Glutamatergic neuron (in vitro differentiated cells): ENCODE measurements around the gene SRPK2. TPM values are rescaled to one million over a fixed set of nuclear protein-coding genes. Genes with fewer than 3 reads are reported as not detected.

Experiments
- DNase-seq: peaks from one replicate; pipeline ENCODE4 v3.0.0; 2022
- H3K27ac Mint-ChIP-seq: one replicate; pipeline ENCODE4 v1.8.0; 2020; ENCODE audit warnings: mild to moderate bottlenecking, mixed read lengths, inconsistent platforms; ENCODE audit not compliant: unreplicated experiment
- H3K27me3 Mint-ChIP-seq: one replicate; pipeline ENCODE4 v1.8.0; 2020; ENCODE audit warnings: mild to moderate bottlenecking, moderate library complexity, mixed read lengths, inconsistent platforms; ENCODE audit not compliant: unreplicated experiment
- H3K36me3 Mint-ChIP-seq: one replicate; pipeline ENCODE4 v1.8.0; 2020; ENCODE audit warnings: mild to moderate bottlenecking, mixed read lengths, inconsistent platforms; ENCODE audit not compliant: unreplicated experiment
- H3K4me1 Mint-ChIP-seq: one replicate; pipeline ENCODE4 v1.8.0; 2020; ENCODE audit warnings: mild to moderate bottlenecking, low read depth, mixed read lengths, inconsistent platforms; ENCODE audit not compliant: unreplicated experiment
- H3K4me3 Mint-ChIP-seq: one replicate; pipeline ENCODE4 v1.8.0; 2020; ENCODE audit warnings: mild to moderate bottlenecking, mixed read lengths, inconsistent platforms; ENCODE audit not compliant: unreplicated experiment
- H3K9me3 Mint-ChIP-seq: one replicate; pipeline ENCODE4 v1.8.0; 2020; ENCODE audit warnings: mild to moderate bottlenecking, moderate library complexity, mixed read lengths, inconsistent platforms; ENCODE audit not compliant: unreplicated experiment
- CTCF ChIP-seq: fragments of 200-600 bp; sonication (generic); IDR thresholded peaks from one replicate; pipeline ENCODE4 v1.5.0; 2021; ENCODE audit not compliant: partially characterized antibody, unreplicated experiment
- total RNA-seq: library from RNA; stranded (reverse); fragmentation: NEBNext Ultra II Directional; extraction: Animal tissue kit (Norgen Biotek cat#: 25700); gene quantifications from one replicate; pipeline ENCODE4 v1.2.1, GENCODE V29; 2021; ENCODE audit not compliant: unreplicated experiment

SRPK2 gene
- total RNA-seq, 1 donor from 2014 or later, result 131 TPM

GRCh38 chr7:105215182-105215581 is 173.5 kb downstream of the SRPK2 start:
- Mint-ChIP-seq H3K9me3 (no peaks in the 10 kb centered on the region), H3K4me3 (no peak overlapping the region), H3K27me3 (peaks cover 1% of the 10 kb centered on the region), H3K27ac (no peak overlapping the region), H3K36me3 (no peaks in the 10 kb centered on the region), H3K4me1 (peaks cover 15% of the 10 kb centered on the region)
- TF ChIP-seq CTCF, result no peak
- DNase-seq, result no peak

GRCh38 chr7:105213611-105214010 is 175.1 kb downstream of the SRPK2 start:
- H3K9me3 Mint-ChIP-seq, result no peaks in the 10 kb centered on the region
- H3K4me3 Mint-ChIP-seq, result no peak overlapping the region
- no peak overlapping the region for H3K27ac Mint-ChIP-seq
- H3K4me1 Mint-ChIP-seq, result peaks cover 12% of the 10 kb centered on the region
- H3K27me3 Mint-ChIP-seq, result no peaks in the 10 kb centered on the region
- no peak for DNase-seq
- TF ChIP-seq CTCF, result no peak
- no peaks in the 10 kb centered on the region for H3K36me3 Mint-ChIP-seq

- peaks cover 7% of the 10 kb centered on the region for H3K4me1 Mint-ChIP-seq
- no peaks in the 10 kb centered on the region for H3K36me3 Mint-ChIP-seq
- H3K4me3 Mint-ChIP-seq, result no peak overlapping the region
- no peak for TF ChIP-seq CTCF
- peaks cover 2% of the 10 kb centered on the region for H3K9me3 Mint-ChIP-seq
- DNase-seq, result no peak
- no peak overlapping the region for H3K27ac Mint-ChIP-seq
- H3K27me3 Mint-ChIP-seq, result no peaks in the 10 kb centered on the region
Observed at GRCh38 chr7:105212212-105212611, 176.5 kb downstream of the SRPK2 start.

GRCh38 chr7:105210721-105211205 is 178.0 kb downstream of the SRPK2 start:
- no peaks in the 10 kb centered on the region for H3K27me3 Mint-ChIP-seq
- H3K9me3 Mint-ChIP-seq, result peaks cover 2% of the 10 kb centered on the region
- DNase-seq, result no peak
- H3K4me3 Mint-ChIP-seq, result no peak overlapping the region
- peaks cover 9% of the 10 kb centered on the region for H3K4me1 Mint-ChIP-seq
- no peak overlapping the region for H3K27ac Mint-ChIP-seq
- no peak for TF ChIP-seq CTCF
- H3K36me3 Mint-ChIP-seq, result no peaks in the 10 kb centered on the region

- H3K4me3 Mint-ChIP-seq, result no peak overlapping the region
- H3K27me3 Mint-ChIP-seq, result no peaks in the 10 kb centered on the region
- H3K36me3 Mint-ChIP-seq, result no peaks in the 10 kb centered on the region
- peaks cover 2% of the 10 kb centered on the region for H3K9me3 Mint-ChIP-seq
- DNase-seq, result no peak
- no peak overlapping the region for H3K27ac Mint-ChIP-seq
- no peak for TF ChIP-seq CTCF
- peaks cover 11% of the 10 kb centered on the region for H3K4me1 Mint-ChIP-seq
Observed at GRCh38 chr7:105209870-105210269, 178.9 kb downstream of the SRPK2 start.
